8988T (cell line): ENCODE results near the gene PIM3.

ENCODE experiments used
- DNase-seq: peaks from one replicate; pipeline ENCODE4 v3.0.0; 2011

The PIM3 gene

GRCh38 chr22:49928555-49929210, 31.9 kb upstream of the PIM3 start:
- DNase-seq = no peak

- peak; percentile 83 for DNase-seq
Measured at GRCh38 chr22:49929211-49929979, 31.2 kb upstream of the PIM3 start.

GRCh38 chr22:49929994-49930575, 30.5 kb upstream of the PIM3 start:
- DNase-seq = no peak

- peak; percentile 90 for DNase-seq
Measured at GRCh38 chr22:49930596-49931412, 29.8 kb upstream of the PIM3 start.

GRCh38 chr22:49933236-49934159, 27.1 kb upstream of the PIM3 start:
- DNase-seq = no peak

GRCh38 chr22:49934160-49934890, 26.2 kb upstream of the PIM3 start:
- DNase-seq = no peak

- no peak for DNase-seq
Measured at GRCh38 chr22:49934891-49935557, 25.5 kb upstream of the PIM3 start.

GRCh38 chr22:49935561-49935960, 25.0 kb upstream of the PIM3 start:
- no peak for DNase-seq

GRCh38 chr22:49936018-49936972, 24.3 kb upstream of the PIM3 start:
- DNase-seq = no peak

- no peak for DNase-seq
Measured at GRCh38 chr22:49936973-49937757, 23.4 kb upstream of the PIM3 start.

GRCh38 chr22:49937758-49938564, 22.6 kb upstream of the PIM3 start:
- DNase-seq = no peak

GRCh38 chr22:49938565-49939136, 21.9 kb upstream of the PIM3 start:
- DNase-seq = no peak

- DNase-seq = no peak
Measured at GRCh38 chr22:49941507-49942316, 18.9 kb upstream of the PIM3 start.

- no peak for DNase-seq
Measured at GRCh38 chr22:49942565-49943404, 17.8 kb upstream of the PIM3 start.

- DNase-seq = no peak
Measured at GRCh38 chr22:49943405-49943765, 17.2 kb upstream of the PIM3 start.
